ENCODE data around the gene SECISBP2.

DNA sequence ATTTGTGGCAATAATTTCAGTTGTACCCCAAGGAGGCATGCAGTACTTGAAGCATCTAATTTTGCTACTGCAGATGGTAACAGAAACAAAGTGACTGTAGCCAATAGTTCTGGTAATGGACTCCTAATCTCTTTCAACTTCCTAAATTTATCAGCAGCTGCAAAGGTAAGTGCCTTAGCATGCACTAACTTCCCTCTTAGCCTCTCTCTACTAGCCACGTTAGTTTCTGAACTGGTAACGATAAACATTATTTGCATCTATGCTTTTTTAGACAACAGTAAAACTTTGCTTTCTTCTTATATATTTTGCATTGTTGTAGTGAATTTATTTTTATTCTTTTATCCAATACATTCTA, 13.5 kb upstream of the SECISBP2 start:
- TF ChIP-seq, protein P1, sequence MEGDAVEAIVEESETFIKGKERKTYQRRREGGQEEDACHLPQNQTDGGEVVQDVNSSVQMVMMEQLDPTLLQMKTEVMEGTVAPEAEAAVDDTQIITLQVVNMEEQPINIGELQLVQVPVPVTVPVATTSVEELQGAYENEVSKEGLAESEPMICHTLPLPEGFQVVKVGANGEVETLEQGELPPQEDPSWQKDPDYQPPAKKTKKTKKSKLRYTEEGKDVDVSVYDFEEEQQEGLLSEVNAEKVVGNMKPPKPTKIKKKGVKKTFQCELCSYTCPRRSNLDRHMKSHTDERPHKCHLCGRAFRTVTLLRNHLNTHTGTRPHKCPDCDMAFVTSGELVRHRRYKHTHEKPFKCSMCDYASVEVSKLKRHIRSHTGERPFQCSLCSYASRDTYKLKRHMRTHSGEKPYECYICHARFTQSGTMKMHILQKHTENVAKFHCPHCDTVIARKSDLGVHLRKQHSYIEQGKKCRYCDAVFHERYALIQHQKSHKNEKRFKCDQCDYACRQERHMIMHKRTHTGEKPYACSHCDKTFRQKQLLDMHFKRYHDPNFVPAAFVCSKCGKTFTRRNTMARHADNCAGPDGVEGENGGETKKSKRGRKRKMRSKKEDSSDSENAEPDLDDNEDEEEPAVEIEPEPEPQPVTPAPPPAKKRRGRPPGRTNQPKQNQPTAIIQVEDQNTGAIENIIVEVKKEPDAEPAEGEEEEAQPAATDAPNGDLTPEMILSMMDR (IDR thresholded peaks at IDR 0.05; ENCODE audit: insufficient read depth, low read length, poor library complexity, severe bottlenecking) = no peak
- no peak for TF ChIP-seq EZH2phosphoT487 (conservative IDR thresholded peaks at IDR 0.05; ENCODE audit: low read length)

All from SU-DHL-6 (cell line).